Fibroblast of lung (primary cell): ENCODE data around the gene FAM47B. TPM values are rescaled to one million over a fixed set of nuclear protein-coding genes. Genes with fewer than 3 reads are reported as not detected.

ENCODE experiments used
- DNase-seq, 2 donors: peaks; one replicate each; pipeline versions ENCODE4 v3.0.0 to v3.0.0-alpha.2; 2010; ENCODE audit warnings: low read depth in 2 of 2
- H2AFZ ChIP-seq: 2 replicates; pipeline ENCODE4 v1.5.1; 2012; ENCODE audit warnings: low read length, control low read depth, inconsistent platforms
- H3K27ac ChIP-seq: 2 replicates; pipeline ENCODE4 v1.5.1; 2011; ENCODE audit warnings: low read length, control low read depth; ENCODE audit not compliant: insufficient read depth
- H3K27me3 ChIP-seq: 2 replicates; pipeline ENCODE4 v1.5.1; 2011; ENCODE audit warnings: mild to moderate bottlenecking, low read length; ENCODE audit not compliant: control insufficient read depth, insufficient read depth
- H3K36me3 ChIP-seq: 2 replicates; pipeline ENCODE4 v1.5.1; 2011; ENCODE audit warnings: low read length; ENCODE audit not compliant: control insufficient read depth, insufficient read depth
- H3K4me1 ChIP-seq: 2 replicates; pipeline ENCODE4 v1.5.1; 2011; ENCODE audit warnings: low read length; ENCODE audit not compliant: control insufficient read depth, insufficient read depth; ENCODE audit errors: extremely low read depth
- H3K4me2 ChIP-seq: 2 replicates; pipeline ENCODE4 v1.5.1; 2011; ENCODE audit warnings: low read length, control low read depth; ENCODE audit not compliant: insufficient read depth; ENCODE audit errors: extremely low read depth
- H3K4me3 ChIP-seq, 4 experiments: fragments of 200-600 bp in 1 of 4; sonication (generic) in 1 of 4; replicated peaks in 1 of 4; 2 replicates each; pipeline ENCODE4 v1.5.1; 2011 to 2016; ENCODE audit warnings: low read length in 4 of 4, low read depth in 3 of 4, mild to moderate bottlenecking in 3 of 4, control low read depth in 2 of 4, inconsistent platforms in 1 of 4, mixed read lengths in 1 of 4; ENCODE audit not compliant: insufficient read depth in 1 of 4; ENCODE audit errors: control extremely low read depth in 1 of 4
- H3K79me2 ChIP-seq: 2 replicates; pipeline ENCODE4 v1.5.1; 2012; ENCODE audit warnings: mild to moderate bottlenecking, low read length, inconsistent platforms; ENCODE audit not compliant: control insufficient read depth, insufficient read depth
- H3K9ac ChIP-seq: 2 replicates; pipeline ENCODE4 v1.5.1; 2011; ENCODE audit warnings: mild to moderate bottlenecking, low read length, control low read depth; ENCODE audit not compliant: insufficient read depth
- H3K9me3 ChIP-seq: 2 replicates; pipeline ENCODE4 v1.5.1; 2012; ENCODE audit warnings: low read depth, low read length; ENCODE audit not compliant: control insufficient read depth, insufficient read depth
- H4K20me1 ChIP-seq: 2 replicates; pipeline ENCODE4 v1.5.1; 2011; ENCODE audit warnings: low read length; ENCODE audit not compliant: control insufficient read depth, insufficient read depth; ENCODE audit errors: extremely low read depth
- CTCF ChIP-seq, 2 donors: IDR thresholded peaks in 1 of 2; conservative IDR thresholded peaks in 1 of 2; 1 replicate in 1 of 2; 2 replicates in 1 of 2; pipeline ENCODE4 v1.5.1; 2011 to 2012; ENCODE audit warnings: low read length in 2 of 2, control low read depth in 1 of 2, inconsistent platforms in 1 of 2, low read depth in 1 of 2, mild to moderate bottlenecking in 1 of 2
- EZH2 ChIP-seq: IDR thresholded peaks from 2 replicates; pipeline ENCODE4 v1.5.1; 2012; ENCODE audit warnings: low read length, control low read depth, mild to moderate bottlenecking; ENCODE audit errors: missing control alignments
- polyA plus RNA-seq, 2 donors: library from polyadenylated mRNA; depleted of rRNA in 1 of 2; stranded (reverse) in 1 of 2; unstranded in 1 of 2; fragments of >200 nt; gene quantifications; 2 replicates each; pipeline ENCODE4 v1.2.1, GENCODE V29; 2011 to 2012; ENCODE audit warnings: missing spikeins in 1 of 2
- total RNA-seq: library from RNA; depleted of rRNA; stranded (reverse); fragments of >200 nt; gene quantifications from 2 replicates; pipeline ENCODE4 v1.2.1, GENCODE V29; 2014

Gene FAM47B
- total and polyA plus RNA-seq, 2 donors (not counting 1 experiment from before 2014, with no cell fraction given), result not detected

- H3K9ac ChIP-seq, result no peak overlapping the region
- H3K4me3 ChIP-seq, result no peak overlapping the region
- H4K20me1 ChIP-seq, result no peaks in the 10 kb centered on the region
- H3K36me3 ChIP-seq, result no peaks in the 10 kb centered on the region
- H3K27ac ChIP-seq, result no peak overlapping the region
- TF ChIP-seq CTCF (conservative IDR thresholded peaks at IDR 0.05 in 1 of 2, IDR thresholded peaks at IDR 0.05 in 1 of 2; ENCODE audit: low read depth in 1 of 2, low read length in 2 of 2) (peak; percentile 36 to 53), EZH2 (no peak)
- no peaks in the 10 kb centered on the region for H3K79me2 ChIP-seq
- no peaks in the 10 kb centered on the region for H3K4me1 ChIP-seq
- H2AFZ ChIP-seq, result no peak overlapping the region
- H3K4me2 ChIP-seq, result no peak overlapping the region
- DNase-seq, result peak; percentile 57 to 69
- H3K27me3 ChIP-seq, result no peaks in the 10 kb centered on the region
- H3K9me3 ChIP-seq, result no peaks in the 10 kb centered on the region
Observed at GRCh38 chrX:34918856-34919255, 23.7 kb upstream of the FAM47B start.

- no peak for TF ChIP-seq CTCF (conservative IDR thresholded peaks at IDR 0.05 in 1 of 2, IDR thresholded peaks at IDR 0.05 in 1 of 2; ENCODE audit: low read depth in 1 of 2, low read length in 2 of 2)
- no peak for TF ChIP-seq EZH2
- Histone ChIP-seq H4K20me1 (no peaks in the 10 kb centered on the region), H2AFZ (no peak overlapping the region), H3K4me1 (no peaks in the 10 kb centered on the region), H3K27me3 (no peaks in the 10 kb centered on the region), H3K4me3 (no peak overlapping the region), H3K4me2 (no peak overlapping the region), H3K36me3 (no peaks in the 10 kb centered on the region), H3K79me2 (no peaks in the 10 kb centered on the region), H3K27ac (no peak overlapping the region), H3K9me3 (no peaks in the 10 kb centered on the region), H3K9ac (no peak overlapping the region)
- no peak for DNase-seq
Observed at GRCh38 chrX:34927866-34928265, 14.7 kb upstream of the FAM47B start.

GRCh38 chrX:34943235-34943634, 639 bp downstream of the FAM47B start:
- TF ChIP-seq CTCF (conservative IDR thresholded peaks at IDR 0.05 in 1 of 2, IDR thresholded peaks at IDR 0.05 in 1 of 2; ENCODE audit: low read depth in 1 of 2, low read length in 2 of 2) (no peak), EZH2 (no peak)
- Histone ChIP-seq H3K79me2 (no peaks in the 10 kb centered on the region), H3K9me3 (no peaks in the 10 kb centered on the region), H3K36me3 (no peaks in the 10 kb centered on the region), H3K4me3 (no peak overlapping the region), H3K27me3 (no peaks in the 10 kb centered on the region), H3K4me2 (no peak overlapping the region), H3K9ac (no peak overlapping the region), H2AFZ (no peak overlapping the region), H4K20me1 (no peaks in the 10 kb centered on the region), H3K27ac (no peak overlapping the region), H3K4me1 (no peaks in the 10 kb centered on the region)
- DNase-seq, result no peak
